ENCODE measurements around the gene ZNF91. TPM values are rescaled to one million over a fixed set of nuclear protein-coding genes. Genes with fewer than 3 reads are reported as not detected.

ZNF91 gene
- total and polyA plus RNA-seq, 11 donors = 9.5 to 302 (median 147) TPM

GRCh38 chr19:23391236-23391635 is 4.0 kb downstream of the ZNF91 start:
- no peak for DNase-seq
- TF ChIP-seq CTCF (IDR thresholded peaks at IDR 0.05) = no peak
- TF ChIP-seq POLR2A (IDR thresholded peaks at IDR 0.05) = no peak
- intact Hi-C loops (cut with DNase I) = loop anchor here in 4 of 10 donors (10.0 kb wide), 3 partner anchors 294 to 694 kb away; partner anchors contain the start of genes ZNF675 (in 3 of the 4) and ZNF254 (in 1 of the 4)
- ATAC-seq = no peak
- H3K27me3 ChIP-seq = no peaks in the 10 kb centered on the region
- no peak overlapping the region for H3K4me3 ChIP-seq
- peaks cover 0 to 45% (median 22%) of the 10 kb centered on the region in 9 donors for H3K36me3 ChIP-seq
- peaks cover 3 to 61% (median 35%) of the 10 kb centered on the region in 12 donors for H3K4me1 ChIP-seq
- H3K27ac ChIP-seq = no peak overlapping the region
- peaks cover 0 to 18% (median 0%) of the 10 kb centered on the region in 12 donors for H3K9me3 ChIP-seq

GRCh38 chr19:23385404-23385803 is 9.9 kb downstream of the ZNF91 start:
- 61 to 69% (median 69%) methylated on average over 4 of the region's 4 CpGs for WGBS, 4 donors
- H3K27ac ChIP-seq = no peak overlapping the region
- DNase-seq (no peak), ATAC-seq (no peak)
- peaks cover 0 to 67% (median 35%) of the 10 kb centered on the region in 9 donors for H3K36me3 ChIP-seq
- H3K4me1 ChIP-seq = peaks cover 0 to 50% (median 14%) of the 10 kb centered on the region in 12 donors
- intact Hi-C loops (cut with DNase I) = no loop called here
- TF ChIP-seq CTCF (IDR thresholded peaks at IDR 0.05) (no peak), POLR2A (IDR thresholded peaks at IDR 0.05) (no peak)
- H3K27me3 ChIP-seq = no peaks in the 10 kb centered on the region
- H3K4me3 ChIP-seq = no peak overlapping the region
- peaks cover 0 to 70% (median 6%) of the 10 kb centered on the region in 12 donors for H3K9me3 ChIP-seq

DNA sequence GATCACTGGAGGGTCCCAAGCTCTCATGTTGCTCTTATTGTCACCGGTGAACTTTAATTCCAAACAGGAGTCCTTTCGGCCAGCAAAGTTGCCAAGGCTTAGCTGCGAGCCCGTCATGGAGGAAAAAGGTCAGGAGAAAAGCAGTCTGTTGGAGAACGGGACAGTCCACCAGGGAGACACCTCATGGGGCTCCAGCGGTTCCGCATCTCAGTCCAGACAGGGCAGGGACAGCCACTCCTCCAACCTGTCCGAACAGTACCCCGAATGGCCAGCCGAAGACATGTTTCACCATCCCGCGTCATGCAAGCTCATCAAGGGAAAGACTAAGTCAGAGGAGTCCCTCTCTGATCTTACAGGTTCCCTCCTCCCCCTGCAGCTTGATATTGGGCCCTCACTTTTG is 10.4 kb downstream of the ZNF91 start:
- peaks cover 0 to 46% (median 15%) of the 10 kb centered on the region in 12 donors for H3K4me1 ChIP-seq
- H3K27ac ChIP-seq = peak overlapping the region in 3 of 12 donors; percentile 0 to 32 (median 1)
- ATAC-seq (peak in 3 of 4 donors; percentile 16 to 61 (median 22)), DNase-seq (no peak)
- H3K9me3 ChIP-seq = peaks cover 0 to 76% (median 6%) of the 10 kb centered on the region in 12 donors
- intact Hi-C loops (cut with DNase I) = no loop called here
- 74 to 92% (median 86%) methylated on average over 12 of the region's 12 CpGs for WGBS, 4 donors
- H3K4me3 ChIP-seq = no peak overlapping the region
- no peaks in the 10 kb centered on the region for H3K27me3 ChIP-seq
- H3K36me3 ChIP-seq = peaks cover 0 to 65% (median 35%) of the 10 kb centered on the region in 9 donors
- TF ChIP-seq CTCF (IDR thresholded peaks at IDR 0.05) (no peak), POLR2A (IDR thresholded peaks at IDR 0.05) (no peak)

GRCh38 chr19:23384166-23384565 is 11.1 kb downstream of the ZNF91 start:
- peaks cover 0 to 83% (median 6%) of the 10 kb centered on the region in 12 donors for H3K9me3 ChIP-seq

GRCh38 chr19:23382955-23383354 is 12.3 kb downstream of the ZNF91 start:
- peaks cover 0 to 49% (median 20%) of the 10 kb centered on the region in 12 donors for H3K4me1 ChIP-seq
- peaks cover 0 to 94% (median 6%) of the 10 kb centered on the region in 12 donors for H3K9me3 ChIP-seq
- no peak for TF ChIP-seq CTCF (IDR thresholded peaks at IDR 0.05)
- no peak for TF ChIP-seq POLR2A (IDR thresholded peaks at IDR 0.05)

More at GRCh38 chr19:23384166-23384565, 11.1 kb downstream of the ZNF91 start:
- Histone ChIP-seq H3K36me3 (peaks cover 0 to 66% (median 37%) of the 10 kb centered on the region in 9 donors), H3K4me1 (peaks cover 0 to 45% (median 16%) of the 10 kb centered on the region in 12 donors), H3K4me3 (no peak overlapping the region), H3K27ac (peak overlapping the region in 2 of 12 donors; percentile 0 to 32), H3K27me3 (no peaks in the 10 kb centered on the region)
- DNase-seq (no peak), ATAC-seq (no peak)
- no peak for TF ChIP-seq POLR2A (IDR thresholded peaks at IDR 0.05)
- 94 to 98% (median 97%) methylated on average over 12 of the region's 12 CpGs for WGBS, 4 donors
- intact Hi-C loops (cut with DNase I) = no loop called here

More at GRCh38 chr19:23382955-23383354, 12.3 kb downstream of the ZNF91 start:
- intact Hi-C loops (cut with DNase I) = no loop called here
- Histone ChIP-seq H3K36me3 (peaks cover 0 to 58% (median 31%) of the 10 kb centered on the region in 9 donors), H3K27me3 (no peaks in the 10 kb centered on the region), H3K27ac (no peak overlapping the region), H3K4me3 (no peak overlapping the region)
- no peak for DNase-seq
- no peak for ATAC-seq
